Vagina (tissue), 2 donors: ENCODE results near the gene RAB6B. TPM values are rescaled to one million over a fixed set of nuclear protein-coding genes. Genes with fewer than 3 reads are reported as not detected.

Experiments
- DNase-seq, 2 donors: peaks; one replicate each; pipeline ENCODE4 v3.0.0-alpha.2; 2017; ENCODE audit errors: extremely low spot score in 2 of 2
- H3K27ac ChIP-seq: fragments of 200-600 bp; sonication (generic); one replicate; pipeline ENCODE4 v1.5.1; 2019
- H3K27me3 ChIP-seq: fragments of 200-600 bp; sonication (generic); one replicate; pipeline ENCODE4 v1.5.1; 2019
- H3K36me3 ChIP-seq, 2 donors: fragments of 200-600 bp; sonication (generic); one replicate each; pipeline ENCODE4 v1.5.1; 2017 to 2019
- H3K4me1 ChIP-seq: fragments of 200-600 bp; sonication (generic); one replicate; pipeline ENCODE4 v1.5.1; 2019
- H3K4me3 ChIP-seq, 2 donors: fragments of 200-600 bp; sonication (generic); 1 replicate in 1 of 2; 2 replicates in 1 of 2; pipeline ENCODE4 v1.5.1; 2016 to 2019
- H3K9me3 ChIP-seq: fragments of 200-600 bp; sonication (generic); one replicate; pipeline ENCODE4 v1.5.1; 2019
- POLR2A ChIP-seq, 2 donors: fragments of 450-650 bp; IDR thresholded peaks; one replicate each; pipeline ENCODE4 v1.6.1; 2017; ENCODE audit warnings: antibody characterized with exemption in 2 of 2, mild to moderate bottlenecking in 2 of 2, moderate library complexity in 2 of 2
- POLR2AphosphoS5 ChIP-seq, 2 donors: sonication (generic); formaldehyde crosslinking; IDR thresholded peaks; one replicate each; pipeline ENCODE4 v1.9.0; 2017; ENCODE audit warnings: antibody characterized with exemption in 2 of 2, mild to moderate bottlenecking in 2 of 2, low read depth in 1 of 2; ENCODE audit not compliant: insufficient read depth in 1 of 2
- intact Hi-C: fragments of 100-400 bp; cut with DNase I; formaldehyde crosslinking; loops from one replicate; pipeline ENCODE4 v1.15.1; 2023
- total RNA-seq: library from RNA; depleted of rRNA; stranded (reverse); fragments of >200 nt; gene quantifications from one replicate; pipeline ENCODE4 v1.2.3, GENCODE V29; 2016
- TF ChIP-seq, protein P1 (sequence below), 3 experiments: fragments of 450-650 bp in 2 of 3; fragments of 200-600 bp in 1 of 3; sonication (generic) in 1 of 3; IDR thresholded peaks; one replicate each; pipeline ENCODE4 v1.5.1; 2017 to 2019; ENCODE audit warnings: antibody characterized with exemption in 3 of 3, mild to moderate bottlenecking in 2 of 3, moderate library complexity in 2 of 3

Gene RAB6B
- total RNA-seq, 1 donor from 2014 or later = 3.7 TPM

DNA sequence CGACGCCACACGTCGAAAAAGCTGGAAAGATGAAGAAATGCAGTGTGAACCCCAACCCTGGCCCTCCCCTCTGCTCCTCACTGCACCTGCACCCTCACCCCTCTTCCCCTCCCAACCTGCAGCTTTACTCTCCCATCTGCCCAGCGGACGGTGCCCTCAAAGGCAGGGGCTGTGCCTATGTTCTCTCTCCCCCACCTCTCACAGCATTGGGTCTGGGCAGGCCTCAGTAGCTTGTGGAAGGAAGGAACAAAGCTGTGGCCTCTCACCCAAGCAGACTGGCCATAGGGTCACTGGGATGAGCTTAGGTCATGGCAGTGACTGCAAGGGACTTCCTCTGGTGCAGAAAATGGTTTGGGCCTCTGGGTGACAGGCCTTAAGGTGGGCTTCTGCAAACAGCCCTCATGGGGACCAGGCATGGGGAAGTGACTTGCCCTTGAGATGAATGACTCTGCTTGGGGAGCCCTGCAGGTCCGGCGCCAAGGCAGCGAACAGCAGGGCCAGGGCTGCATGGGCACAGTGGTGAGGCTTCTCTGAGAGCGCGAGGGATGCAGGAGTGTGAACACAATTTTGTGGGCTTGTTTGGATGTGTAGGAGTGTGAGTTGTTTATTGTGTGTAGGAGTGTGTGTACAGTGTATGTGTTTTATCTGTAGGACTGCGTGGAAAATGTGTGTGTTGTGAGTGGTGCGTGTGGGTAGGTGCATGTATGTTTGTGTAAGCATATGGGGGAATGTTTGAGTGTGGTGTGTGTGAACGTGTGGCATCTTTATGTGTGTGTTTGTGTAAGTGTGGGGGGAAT lies 60.9 kb downstream of the RAB6B start:
- TF ChIP-seq POLR2A (IDR thresholded peaks at IDR 0.05) = no peak
- TF ChIP-seq POLR2AphosphoS5 (IDR thresholded peaks at IDR 0.05; ENCODE audit: insufficient read depth in 1 of 2, low read depth in 1 of 2) = no peak
- DNase-seq = peak; percentile 67 to 91
- Histone ChIP-seq H3K4me3 (no peak overlapping the region), H3K27ac (no peak overlapping the region), H3K9me3 (no peaks in the 10 kb centered on the region), H3K27me3 (no peaks in the 10 kb centered on the region), H3K36me3 (no peaks in the 10 kb centered on the region), H3K4me1 (no peaks in the 10 kb centered on the region)
- intact Hi-C loops = no loop called here

DNA sequence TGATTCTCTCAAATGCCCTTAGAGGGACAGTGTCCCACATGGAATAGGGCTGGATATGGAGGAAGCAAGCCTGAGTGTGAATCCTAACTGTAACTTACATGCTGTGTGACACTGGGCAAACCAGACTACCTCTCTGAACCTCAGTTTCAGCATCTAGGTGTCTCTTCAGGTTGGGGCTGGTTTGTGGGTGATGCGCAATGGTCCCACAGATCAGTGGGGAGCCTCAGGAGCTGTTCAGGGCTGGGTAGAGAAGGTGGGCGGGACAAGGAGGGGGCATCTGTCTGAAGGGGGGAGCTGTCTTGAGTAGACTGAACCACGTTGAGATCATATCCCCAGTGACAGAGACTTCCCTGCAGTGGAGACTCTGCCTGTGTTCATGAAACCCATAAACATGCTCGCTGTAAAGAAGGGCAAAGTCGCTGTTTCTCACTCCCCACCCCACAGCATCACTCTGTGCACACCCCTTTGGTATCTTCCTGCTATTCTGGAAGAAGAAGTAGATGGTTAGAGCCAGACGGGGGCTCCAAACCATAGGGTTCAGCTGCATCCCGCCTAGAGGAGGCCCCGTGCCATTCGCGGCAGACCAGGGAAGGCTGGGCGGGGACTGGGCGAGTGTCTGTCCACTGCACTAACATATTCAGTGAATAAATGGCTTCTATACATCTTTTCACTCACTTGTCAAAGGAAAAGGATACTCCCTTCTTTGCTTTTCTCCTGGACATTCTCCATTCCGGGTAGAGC lies 61.6 kb downstream of the RAB6B start:
- Histone ChIP-seq H3K27ac (no peak overlapping the region), H3K36me3 (no peaks in the 10 kb centered on the region), H3K9me3 (no peaks in the 10 kb centered on the region), H3K4me3 (no peak overlapping the region), H3K4me1 (no peaks in the 10 kb centered on the region), H3K27me3 (no peaks in the 10 kb centered on the region)
- peak; percentile 58 to 65 for DNase-seq
- intact Hi-C loops = no loop called here
- TF ChIP-seq POLR2AphosphoS5 (IDR thresholded peaks at IDR 0.05; ENCODE audit: insufficient read depth in 1 of 2, low read depth in 1 of 2) (no peak), POLR2A (IDR thresholded peaks at IDR 0.05) (no peak)
- TF ChIP-seq, protein P1, sequence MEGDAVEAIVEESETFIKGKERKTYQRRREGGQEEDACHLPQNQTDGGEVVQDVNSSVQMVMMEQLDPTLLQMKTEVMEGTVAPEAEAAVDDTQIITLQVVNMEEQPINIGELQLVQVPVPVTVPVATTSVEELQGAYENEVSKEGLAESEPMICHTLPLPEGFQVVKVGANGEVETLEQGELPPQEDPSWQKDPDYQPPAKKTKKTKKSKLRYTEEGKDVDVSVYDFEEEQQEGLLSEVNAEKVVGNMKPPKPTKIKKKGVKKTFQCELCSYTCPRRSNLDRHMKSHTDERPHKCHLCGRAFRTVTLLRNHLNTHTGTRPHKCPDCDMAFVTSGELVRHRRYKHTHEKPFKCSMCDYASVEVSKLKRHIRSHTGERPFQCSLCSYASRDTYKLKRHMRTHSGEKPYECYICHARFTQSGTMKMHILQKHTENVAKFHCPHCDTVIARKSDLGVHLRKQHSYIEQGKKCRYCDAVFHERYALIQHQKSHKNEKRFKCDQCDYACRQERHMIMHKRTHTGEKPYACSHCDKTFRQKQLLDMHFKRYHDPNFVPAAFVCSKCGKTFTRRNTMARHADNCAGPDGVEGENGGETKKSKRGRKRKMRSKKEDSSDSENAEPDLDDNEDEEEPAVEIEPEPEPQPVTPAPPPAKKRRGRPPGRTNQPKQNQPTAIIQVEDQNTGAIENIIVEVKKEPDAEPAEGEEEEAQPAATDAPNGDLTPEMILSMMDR (IDR thresholded peaks at IDR 0.05) = no peak

DNA sequence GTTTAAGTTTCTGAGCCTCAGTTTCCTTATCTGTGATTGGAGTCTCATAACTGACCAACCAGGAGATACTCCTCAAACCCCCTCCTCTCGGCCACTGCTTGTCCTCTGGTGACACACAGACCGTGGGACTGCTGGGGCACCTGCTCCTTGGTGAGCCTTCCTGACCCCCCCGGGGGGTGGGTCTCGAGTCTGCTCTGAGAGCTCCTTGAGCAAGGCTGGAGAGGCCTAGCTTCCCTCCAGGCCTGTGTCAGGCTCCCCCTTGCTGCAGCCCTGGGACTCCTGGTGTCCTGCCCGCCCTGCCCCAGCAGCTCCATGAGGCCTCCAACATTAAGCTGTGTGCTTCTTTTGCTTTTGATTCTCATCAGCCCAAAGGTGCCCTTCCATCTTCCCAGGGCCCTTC lies 62.4 kb downstream of the RAB6B start:
- Histone ChIP-seq H3K9me3 (no peaks in the 10 kb centered on the region), H3K4me1 (no peaks in the 10 kb centered on the region), H3K36me3 (no peaks in the 10 kb centered on the region), H3K27ac (no peak overlapping the region), H3K4me3 (no peak overlapping the region), H3K27me3 (no peaks in the 10 kb centered on the region)
- intact Hi-C loops = no loop called here
- peak; percentile 71 to 92 for DNase-seq
- TF ChIP-seq POLR2A (IDR thresholded peaks at IDR 0.05) (no peak), POLR2AphosphoS5 (IDR thresholded peaks at IDR 0.05; ENCODE audit: insufficient read depth in 1 of 2, low read depth in 1 of 2) (no peak)
- TF ChIP-seq, protein P1 (IDR thresholded peaks at IDR 0.05) = no peak

DNA sequence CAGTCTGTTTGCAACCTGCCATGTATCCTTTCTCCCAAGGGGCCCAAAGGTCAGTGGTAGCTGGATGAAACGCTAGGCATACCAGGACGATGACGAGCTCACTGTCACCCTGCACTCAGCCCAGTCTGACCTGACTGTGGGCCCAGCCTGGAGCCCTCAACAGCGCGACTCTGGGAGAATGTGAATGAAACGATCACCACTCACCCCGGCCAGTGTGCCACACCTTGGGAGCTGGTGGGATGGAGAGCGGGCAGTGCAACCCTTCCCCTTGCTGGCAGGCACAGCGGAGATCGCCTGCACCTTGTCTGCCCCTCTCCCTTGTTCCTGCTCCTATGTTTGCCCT lies 62.9 kb downstream of the RAB6B start:
- Histone ChIP-seq H3K4me1 (no peaks in the 10 kb centered on the region), H3K4me3 (no peak overlapping the region), H3K9me3 (no peaks in the 10 kb centered on the region), H3K27ac (no peak overlapping the region), H3K36me3 (no peaks in the 10 kb centered on the region), H3K27me3 (no peaks in the 10 kb centered on the region)
- peak; percentile 65 to 93 for DNase-seq
- intact Hi-C loops = no loop called here
- TF ChIP-seq POLR2AphosphoS5 (IDR thresholded peaks at IDR 0.05; ENCODE audit: insufficient read depth in 1 of 2, low read depth in 1 of 2) (no peak), POLR2A (IDR thresholded peaks at IDR 0.05) (no peak)
- TF ChIP-seq, protein P1 (IDR thresholded peaks at IDR 0.05) = no peak

DNA sequence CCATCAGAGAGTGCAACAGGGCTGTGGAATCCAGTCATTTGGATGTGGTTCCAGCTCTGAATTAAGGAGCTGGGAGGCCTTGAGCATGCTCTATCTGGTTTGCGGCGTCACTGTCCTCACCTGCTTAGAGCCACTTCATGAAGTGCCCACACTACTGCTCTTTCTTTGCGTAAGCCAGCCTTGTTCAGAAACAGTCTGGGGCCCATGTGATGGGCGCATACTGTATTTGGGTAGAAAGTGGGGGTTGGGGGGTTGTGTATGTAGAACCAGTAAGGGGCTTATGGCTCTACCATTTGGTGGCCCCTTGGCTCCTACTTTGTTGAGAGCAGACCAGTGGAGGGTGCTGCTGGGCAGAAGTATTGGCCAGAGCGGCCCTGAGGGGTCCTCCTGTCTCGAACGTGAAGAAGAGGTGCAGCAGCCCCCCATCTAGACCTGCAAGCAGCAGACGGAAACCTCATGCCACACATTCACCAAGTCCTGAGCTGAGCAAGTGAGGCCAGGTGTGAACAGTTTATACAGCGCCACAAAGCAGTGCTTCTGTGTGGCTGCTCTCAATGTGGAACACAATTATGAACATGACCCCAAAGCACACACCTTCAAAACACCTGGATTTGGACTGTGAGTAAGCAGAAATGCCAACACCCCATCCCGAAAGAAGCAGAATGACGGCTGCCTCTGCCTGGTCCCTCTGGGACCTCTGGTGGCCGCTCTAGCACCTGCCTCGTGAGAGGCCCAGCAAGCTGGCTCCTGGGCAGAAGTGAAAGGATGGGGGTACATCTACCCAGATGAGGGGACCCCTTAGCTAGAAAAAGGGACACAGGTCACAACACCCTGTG lies 63.5 kb downstream of the RAB6B start:
- Histone ChIP-seq H3K9me3 (no peaks in the 10 kb centered on the region), H3K4me1 (no peaks in the 10 kb centered on the region), H3K27ac (no peak overlapping the region), H3K27me3 (no peaks in the 10 kb centered on the region), H3K36me3 (no peaks in the 10 kb centered on the region), H3K4me3 (no peak overlapping the region)
- DNase-seq = peak; percentile 82 to 84
- TF ChIP-seq, protein P1 (IDR thresholded peaks at IDR 0.05) = no peak
- TF ChIP-seq POLR2A (IDR thresholded peaks at IDR 0.05) = no peak
- TF ChIP-seq POLR2AphosphoS5 (IDR thresholded peaks at IDR 0.05; ENCODE audit: insufficient read depth in 1 of 2, low read depth in 1 of 2) = no peak
- intact Hi-C loops = no loop called here
